GM19240 (cell line): Measurements from ENCODE around the gene SMIM10L2A.
"Not testable (repeated sequence)": the region's sequence is repeated elsewhere in the genome, so short reads cannot be mapped to it uniquely, and the experiment has no call there.

ENCODE experiments used
- DNase-seq: peaks from one replicate; pipeline ENCODE4 v3.0.0; 2011; ENCODE audit warnings: low spot score; ENCODE audit not compliant: insufficient read length

SMIM10L2A gene

DNA sequence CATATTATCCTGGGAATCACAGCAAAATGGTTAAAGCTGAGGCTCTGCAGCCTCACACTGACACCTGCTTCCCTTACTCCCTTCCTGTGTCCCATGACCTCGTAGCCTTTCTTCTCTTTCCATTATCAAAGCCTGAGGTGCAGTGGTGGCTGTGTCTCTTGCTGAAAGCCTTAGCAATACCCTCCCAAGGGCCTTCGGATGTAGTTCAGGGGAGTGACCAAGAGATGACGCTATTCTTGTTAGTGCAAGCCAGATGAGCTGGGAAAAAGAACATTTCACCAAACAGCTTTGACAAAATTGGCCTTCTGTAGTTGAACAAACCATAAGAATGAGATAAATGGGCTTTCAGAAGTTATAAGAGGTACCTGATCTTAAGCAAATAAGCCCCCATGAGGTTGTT lies 31.6 kb downstream of the SMIM10L2A start:
- DNase-seq: no peak

DNA sequence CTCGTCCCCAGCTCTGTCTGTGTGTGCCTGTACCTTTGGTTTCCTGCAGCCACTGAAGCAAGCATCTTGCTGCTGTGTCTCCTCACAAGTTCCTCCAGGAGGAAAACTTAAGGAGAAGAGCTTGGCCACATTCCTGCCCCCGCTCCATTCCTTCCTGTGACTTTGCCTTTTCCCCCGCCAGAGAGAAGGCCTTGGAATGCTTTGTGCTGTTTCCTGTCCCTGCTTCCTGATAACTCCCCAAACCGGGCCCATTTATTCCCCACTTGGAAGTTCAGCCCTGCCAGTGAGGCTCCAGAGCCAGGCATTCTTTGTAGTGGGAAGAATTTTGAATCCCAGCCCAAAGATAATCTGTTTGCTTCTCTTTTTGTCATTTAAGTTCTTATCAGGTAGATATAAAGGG lies 33.1 kb downstream of the SMIM10L2A start:
- DNase-seq: no peak

- DNase-seq: not testable (repeated sequence)
Measured at GRCh38 chrX:135461756-135462155, 40.0 kb downstream of the SMIM10L2A start.

- no peak for DNase-seq
Measured at GRCh38 chrX:135463937-135464336, 42.2 kb downstream of the SMIM10L2A start.

DNA sequence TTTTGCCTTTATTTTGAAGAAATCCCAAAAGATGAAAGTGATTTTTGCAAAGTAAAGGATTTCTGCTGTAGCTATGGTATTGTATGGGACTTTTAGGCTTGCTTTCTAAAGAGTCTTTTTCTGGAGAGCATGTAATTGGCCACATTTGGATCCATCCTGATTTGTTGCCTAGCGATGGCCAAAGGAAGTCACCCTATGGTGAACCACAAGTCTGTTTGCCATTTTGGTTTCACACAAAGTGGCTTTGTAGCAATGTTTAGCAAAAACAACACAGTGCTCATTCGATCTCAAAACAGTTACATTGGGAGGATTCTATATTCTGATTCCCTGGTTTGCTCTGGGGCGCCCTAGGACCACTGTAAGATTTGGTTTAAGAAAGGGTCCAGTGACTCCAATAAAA lies 54.6 kb downstream of the SMIM10L2A start:
- DNase-seq: no peak

DNA sequence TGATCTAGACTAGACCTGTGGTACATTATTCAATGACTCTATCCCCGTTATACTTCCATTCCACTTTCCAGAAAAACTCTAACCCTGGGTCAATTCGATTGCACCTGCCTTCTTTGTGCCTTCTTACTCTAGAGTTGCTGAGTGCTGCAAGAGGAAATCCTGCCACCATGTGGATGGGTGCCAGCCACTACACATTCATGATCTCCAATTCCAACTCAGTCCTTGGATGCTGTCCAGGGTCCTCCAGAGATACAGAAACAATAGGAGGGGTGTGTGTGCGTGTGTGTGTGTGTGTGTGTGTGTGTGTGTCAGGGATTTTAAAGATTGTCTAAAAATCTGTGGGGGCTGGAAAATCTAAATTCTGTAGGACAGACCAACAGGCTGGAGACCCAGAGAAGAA lies 55.8 kb downstream of the SMIM10L2A start:
- DNase-seq: no peak
